ENCODE data around the gene RUNX2. TPM values are rescaled to one million over a fixed set of nuclear protein-coding genes. Genes with fewer than 3 reads are reported as not detected.

The RUNX2 gene
- total RNA-seq, 1 donor from 2014 or later, result 26.1 TPM

DNA sequence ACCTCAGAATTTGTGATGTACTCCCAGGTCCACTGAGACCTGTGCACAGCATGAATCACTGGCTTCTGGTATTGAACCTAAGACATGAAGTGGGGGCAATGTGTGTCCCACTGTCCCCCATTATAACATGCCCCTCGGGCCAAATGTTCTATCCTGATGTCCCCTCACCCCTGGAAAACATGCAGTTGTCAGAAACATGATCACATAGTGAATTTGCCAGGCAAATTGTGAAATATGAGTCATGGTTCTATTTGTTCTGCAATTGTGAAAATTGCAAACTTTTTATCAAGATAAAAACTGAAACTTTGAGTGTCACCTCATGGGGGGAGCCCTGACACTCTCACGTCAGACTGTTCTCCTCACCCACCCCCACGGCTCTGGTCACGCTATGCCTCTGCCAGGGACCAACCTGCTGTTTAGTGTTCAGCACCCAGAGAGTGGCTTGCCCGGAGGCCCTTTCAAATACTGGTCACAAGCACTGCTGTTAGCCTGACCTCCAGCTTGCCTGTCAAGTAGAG, 382.2 kb downstream of the RUNX2 start:
- peaks cover 23% of the 10 kb centered on the region for H3K4me1 ChIP-seq (ENCODE audit: insufficient read depth, low read length)
- no peak overlapping the region for H3K9ac ChIP-seq (ENCODE audit: low read length)
- no peaks in the 10 kb centered on the region for H3K79me2 ChIP-seq (ENCODE audit: insufficient read depth, low read length)
- H4K20me1 ChIP-seq (ENCODE audit: insufficient read depth, low read length), result no peaks in the 10 kb centered on the region
- H3K9me3 ChIP-seq (ENCODE audit: insufficient read depth, low read depth, low read length), result no peaks in the 10 kb centered on the region
- H3K27ac ChIP-seq (ENCODE audit: low read depth, low read length), result no peak overlapping the region
- FAIRE-seq, result no peak
- no peak overlapping the region for H3K4me3 ChIP-seq (ENCODE audit: insufficient read depth, low read depth, low read length)
- Mint-ChIP-seq H3K4me3 (ENCODE audit: unreplicated experiment) (no peak overlapping the region), H3K36me3 (ENCODE audit: low read depth, unreplicated experiment) (no peaks in the 10 kb centered on the region), H3K27ac (ENCODE audit: unreplicated experiment) (no peak overlapping the region), H3K4me1 (ENCODE audit: low read depth, unreplicated experiment) (peaks cover 32% of the 10 kb centered on the region), H3K9me3 (ENCODE audit: unreplicated experiment) (no peaks in the 10 kb centered on the region), H3K27me3 (ENCODE audit: low read depth, unreplicated experiment) (peaks cover 2% of the 10 kb centered on the region)
- no peaks in the 10 kb centered on the region for H3K36me3 ChIP-seq (ENCODE audit: insufficient read depth, low read length)
- H3K27me3 ChIP-seq (ENCODE audit: insufficient read depth, low read length), result no peaks in the 10 kb centered on the region
- DNase-seq (ENCODE audit: low read depth), result peak; percentile 23
- no peak overlapping the region for H2AFZ ChIP-seq (ENCODE audit: low read depth, low read length)
- no peak for TF ChIP-seq EZH2 (IDR thresholded peaks at IDR 0.05; ENCODE audit: insufficient read depth, low read length)
- TF ChIP-seq, protein P1, sequence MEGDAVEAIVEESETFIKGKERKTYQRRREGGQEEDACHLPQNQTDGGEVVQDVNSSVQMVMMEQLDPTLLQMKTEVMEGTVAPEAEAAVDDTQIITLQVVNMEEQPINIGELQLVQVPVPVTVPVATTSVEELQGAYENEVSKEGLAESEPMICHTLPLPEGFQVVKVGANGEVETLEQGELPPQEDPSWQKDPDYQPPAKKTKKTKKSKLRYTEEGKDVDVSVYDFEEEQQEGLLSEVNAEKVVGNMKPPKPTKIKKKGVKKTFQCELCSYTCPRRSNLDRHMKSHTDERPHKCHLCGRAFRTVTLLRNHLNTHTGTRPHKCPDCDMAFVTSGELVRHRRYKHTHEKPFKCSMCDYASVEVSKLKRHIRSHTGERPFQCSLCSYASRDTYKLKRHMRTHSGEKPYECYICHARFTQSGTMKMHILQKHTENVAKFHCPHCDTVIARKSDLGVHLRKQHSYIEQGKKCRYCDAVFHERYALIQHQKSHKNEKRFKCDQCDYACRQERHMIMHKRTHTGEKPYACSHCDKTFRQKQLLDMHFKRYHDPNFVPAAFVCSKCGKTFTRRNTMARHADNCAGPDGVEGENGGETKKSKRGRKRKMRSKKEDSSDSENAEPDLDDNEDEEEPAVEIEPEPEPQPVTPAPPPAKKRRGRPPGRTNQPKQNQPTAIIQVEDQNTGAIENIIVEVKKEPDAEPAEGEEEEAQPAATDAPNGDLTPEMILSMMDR (IDR thresholded peaks at IDR 0.05; ENCODE audit: insufficient read depth, low read depth, low read length), result no peak
- no peak overlapping the region for H3K4me2 ChIP-seq (ENCODE audit: low read length)

DNA sequence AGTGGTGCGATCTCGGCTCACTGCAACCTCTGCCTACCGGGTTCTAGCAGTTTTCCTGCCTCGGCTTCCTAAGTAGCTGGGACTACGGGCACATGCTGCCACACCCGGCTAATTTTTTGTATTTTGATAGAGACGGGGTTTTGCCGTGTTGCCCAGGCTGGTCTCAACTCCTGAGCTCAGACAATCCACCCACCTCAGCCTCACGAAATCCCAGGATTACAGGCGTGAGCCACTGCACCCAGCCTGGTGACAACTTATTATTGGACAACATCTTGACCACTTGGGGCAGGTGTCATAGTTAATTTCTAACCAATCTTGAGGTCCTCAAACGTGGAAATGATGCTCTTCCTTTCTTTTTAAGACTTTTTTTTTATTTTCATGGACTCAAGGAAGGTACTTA, 383.9 kb downstream of the RUNX2 start:
- Histone ChIP-seq H3K4me3 (ENCODE audit: insufficient read depth, low read depth, low read length) (no peak overlapping the region), H4K20me1 (ENCODE audit: insufficient read depth, low read length) (no peaks in the 10 kb centered on the region), H3K79me2 (ENCODE audit: insufficient read depth, low read length) (no peaks in the 10 kb centered on the region), H3K27ac (ENCODE audit: low read depth, low read length) (no peak overlapping the region), H2AFZ (ENCODE audit: low read depth, low read length) (no peak overlapping the region), H3K36me3 (ENCODE audit: insufficient read depth, low read length) (no peaks in the 10 kb centered on the region), H3K9me3 (ENCODE audit: insufficient read depth, low read depth, low read length) (no peaks in the 10 kb centered on the region), H3K4me1 (ENCODE audit: insufficient read depth, low read length) (peaks cover 23% of the 10 kb centered on the region), H3K27me3 (ENCODE audit: insufficient read depth, low read length) (no peaks in the 10 kb centered on the region), H3K9ac (ENCODE audit: low read length) (no peak overlapping the region), H3K4me2 (ENCODE audit: low read length) (no peak overlapping the region)
- DNase-seq (ENCODE audit: low read depth) (no peak), FAIRE-seq (no peak)
- Mint-ChIP-seq H3K4me1 (ENCODE audit: low read depth, unreplicated experiment) (peaks cover 28% of the 10 kb centered on the region), H3K27ac (ENCODE audit: unreplicated experiment) (peak overlapping the region; percentile 81), H3K9me3 (ENCODE audit: unreplicated experiment) (no peaks in the 10 kb centered on the region), H3K4me3 (ENCODE audit: unreplicated experiment) (no peak overlapping the region), H3K27me3 (ENCODE audit: low read depth, unreplicated experiment) (peaks cover 2% of the 10 kb centered on the region), H3K36me3 (ENCODE audit: low read depth, unreplicated experiment) (no peaks in the 10 kb centered on the region)
- TF ChIP-seq, protein P1 (IDR thresholded peaks at IDR 0.05; ENCODE audit: insufficient read depth, low read depth, low read length), result no peak
- no peak for TF ChIP-seq EZH2 (IDR thresholded peaks at IDR 0.05; ENCODE audit: insufficient read depth, low read length)

DNA sequence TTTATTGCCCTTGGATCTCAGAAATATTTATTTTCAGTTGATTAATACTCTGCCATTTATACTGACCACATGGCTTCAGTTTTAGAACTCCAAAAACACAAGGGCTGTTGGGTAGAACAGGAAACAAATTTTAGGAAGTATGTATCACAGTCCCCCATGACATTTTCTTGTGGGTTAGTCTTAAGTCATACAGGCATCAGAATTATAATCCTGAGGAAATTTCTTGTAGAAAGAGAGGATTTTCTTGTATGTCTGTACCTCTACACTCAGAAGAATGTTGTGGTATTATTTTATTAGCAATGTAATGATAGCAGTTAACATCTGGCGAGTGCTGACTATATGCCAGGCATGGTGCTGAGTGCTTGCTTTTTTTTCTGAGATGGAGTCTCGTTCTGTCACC, 384.7 kb downstream of the RUNX2 start:
- H2AFZ ChIP-seq (ENCODE audit: low read depth, low read length), result no peak overlapping the region
- Mint-ChIP-seq H3K4me3 (ENCODE audit: unreplicated experiment) (no peak overlapping the region), H3K36me3 (ENCODE audit: low read depth, unreplicated experiment) (no peaks in the 10 kb centered on the region)

More for the DNA sequence above, 384.7 kb downstream of the RUNX2 start:
- Mint-ChIP-seq H3K27ac (ENCODE audit: unreplicated experiment) (peak overlapping the region; percentile 47), H3K4me1 (ENCODE audit: low read depth, unreplicated experiment) (peaks cover 33% of the 10 kb centered on the region), H3K9me3 (ENCODE audit: unreplicated experiment) (no peaks in the 10 kb centered on the region), H3K27me3 (ENCODE audit: low read depth, unreplicated experiment) (peaks cover 2% of the 10 kb centered on the region)
- TF ChIP-seq EZH2 (IDR thresholded peaks at IDR 0.05; ENCODE audit: insufficient read depth, low read length), result no peak
- TF ChIP-seq, protein P1 (IDR thresholded peaks at IDR 0.05; ENCODE audit: insufficient read depth, low read depth, low read length), result no peak
- Histone ChIP-seq H3K4me3 (ENCODE audit: insufficient read depth, low read depth, low read length) (no peak overlapping the region), H3K9me3 (ENCODE audit: insufficient read depth, low read depth, low read length) (no peaks in the 10 kb centered on the region), H4K20me1 (ENCODE audit: insufficient read depth, low read length) (no peaks in the 10 kb centered on the region), H3K79me2 (ENCODE audit: insufficient read depth, low read length) (no peaks in the 10 kb centered on the region), H3K9ac (ENCODE audit: low read length) (no peak overlapping the region), H3K27me3 (ENCODE audit: insufficient read depth, low read length) (no peaks in the 10 kb centered on the region), H3K36me3 (ENCODE audit: insufficient read depth, low read length) (no peaks in the 10 kb centered on the region), H3K27ac (ENCODE audit: low read depth, low read length) (no peak overlapping the region), H3K4me1 (ENCODE audit: insufficient read depth, low read length) (peaks cover 23% of the 10 kb centered on the region), H3K4me2 (ENCODE audit: low read length) (no peak overlapping the region)
- DNase-seq (ENCODE audit: low read depth) (peak; percentile 29), FAIRE-seq (no peak)
